Transverse colon (tissue), 4 donors: ENCODE data around the gene ZNF266. TPM values are rescaled to one million over a fixed set of nuclear protein-coding genes. Genes with fewer than 3 reads are reported as not detected.

Experiments
- DNase-seq: peaks from one replicate; pipeline ENCODE4 v3.0.0-alpha.2; 2019
- H3K27ac ChIP-seq, 4 donors: fragments of 200-600 bp; sonication (generic); 2 replicates each; pipeline ENCODE4 v1.5.1; 2016 to 2018; ENCODE audit warnings: inconsistent platforms in 4 of 4
- H3K27me3 ChIP-seq: fragments of 200-600 bp; sonication (generic); 2 replicates; pipeline ENCODE4 v1.5.1; 2017; ENCODE audit warnings: inconsistent platforms
- H3K36me3 ChIP-seq, 4 donors: fragments of 200-600 bp; sonication (generic); 2 replicates each; pipeline ENCODE4 v1.5.1; 2017 to 2019; ENCODE audit warnings: inconsistent platforms in 4 of 4
- H3K4me1 ChIP-seq, 4 donors: fragments of 200-600 bp; sonication (generic); 2 replicates each; pipeline ENCODE4 v1.5.1; 2017 to 2020; ENCODE audit warnings: inconsistent platforms in 4 of 4
- H3K4me3 ChIP-seq, 4 donors: fragments of 200-600 bp; sonication (generic); 1 replicate in 1 of 4; 2 replicates in 3 of 4; pipeline versions ENCODE4 v1.5.1 to v1.6.1; 2017 to 2019; ENCODE audit warnings: inconsistent platforms in 4 of 4
- H3K9me3 ChIP-seq, 2 donors: fragments of 200-600 bp; sonication (generic); 2 replicates each; pipeline ENCODE4 v1.5.1; 2017 to 2019; ENCODE audit warnings: inconsistent platforms in 2 of 2
- CTCF ChIP-seq, 5 experiments: fragments of 200-600 bp in 3 of 5; fragments of 450-650 bp in 2 of 5; sonication (generic) in 3 of 5; IDR thresholded peaks; 1 replicate in 2 of 5; 2 replicates in 3 of 5; pipeline ENCODE4 v1.5.1; 2016 to 2017; ENCODE audit warnings: antibody characterized with exemption in 5 of 5, inconsistent platforms in 3 of 5, mild to moderate bottlenecking in 2 of 5, moderate library complexity in 1 of 5
- EP300 ChIP-seq: sonication (generic); formaldehyde crosslinking; IDR thresholded peaks from one replicate; pipeline ENCODE4 v1.6.1; 2017; ENCODE audit warnings: antibody characterized with exemption, low read depth
- POLR2A ChIP-seq: fragments of 450-650 bp; IDR thresholded peaks from one replicate; pipeline ENCODE4 v1.6.1; 2016; ENCODE audit warnings: antibody characterized with exemption, mild to moderate bottlenecking, moderate library complexity
- POLR2AphosphoS5 ChIP-seq, 3 donors: sonication (generic); formaldehyde crosslinking; IDR thresholded peaks; one replicate each; pipeline ENCODE4 v1.6.1; 2016; ENCODE audit warnings: antibody characterized with exemption in 3 of 3
- WGBS, 2 donors: methylation state at CpG; one replicate each; pipeline ENCODE4 v1.1.5; 2018; ENCODE audit warnings: low coverage in 1 of 2; 5-methylcytosine and 5-hydroxymethylcytosine counted together
- in situ Hi-C, 4 donors: fragments of 200-750 bp; cut with MboI; loops; one replicate each; pipeline versions ENCODE4 v1.15.0 to v1.15.1; 2017; ENCODE audit warnings: low sequenced_read_pairs in 3 of 4, low pct_ligation_motif_present in 1 of 4, low pct_unique_long_range_greater_than_20kb in 1 of 4
- intact Hi-C: fragments of 100-400 bp; cut with DNase I; formaldehyde crosslinking; loops from one replicate; pipeline ENCODE4 v1.15.1; 2023; ENCODE audit warnings: low total_unique reads
- total RNA-seq, 4 donors: library from RNA; depleted of rRNA; stranded (reverse); fragments of >200 nt; gene quantifications; one replicate each; pipeline ENCODE4 v1.1.0, GENCODE V29; 2016

Gene ZNF266
- total RNA-seq, 4 donors from 2014 or later = 15.0 to 67.5 (median 30.5) TPM

- Histone ChIP-seq H3K4me1 (no peaks in the 10 kb centered on the region), H3K9me3 (peaks cover 43 to 54% of the 10 kb centered on the region in 2 donors), H3K27ac (no peak overlapping the region), H3K4me3 (no peak overlapping the region), H3K27me3 (no peaks in the 10 kb centered on the region), H3K36me3 (no peaks in the 10 kb centered on the region)
- DNase-seq = no peak
- in situ Hi-C loops (no loop called here), intact Hi-C loops (no loop called here)
- no peak for TF ChIP-seq POLR2AphosphoS5 (IDR thresholded peaks at IDR 0.05)
- no peak for TF ChIP-seq POLR2A
- no peak for TF ChIP-seq EP300
- TF ChIP-seq CTCF (IDR thresholded peaks at IDR 0.05) = no peak
- WGBS, 2 donors = 80 to 87% methylated on average over 2 to 4 of the region's 4 CpGs
Measured at GRCh38 chr19:9461938-9462337, 26.6 kb upstream of the ZNF266 start.

- intact Hi-C loops (no loop called here), in situ Hi-C loops (no loop called here)
- TF ChIP-seq POLR2AphosphoS5 (IDR thresholded peaks at IDR 0.05) (no peak), POLR2A (no peak), EP300 (no peak), CTCF (IDR thresholded peaks at IDR 0.05) (no peak)
- Histone ChIP-seq H3K36me3 (no peaks in the 10 kb centered on the region), H3K4me3 (no peak overlapping the region), H3K27ac (no peak overlapping the region), H3K27me3 (no peaks in the 10 kb centered on the region), H3K4me1 (no peaks in the 10 kb centered on the region), H3K9me3 (peaks cover 40 to 48% of the 10 kb centered on the region in 2 donors)
- 64 to 88% methylated on average over 7 to 13 of the region's 13 CpGs for WGBS, 2 donors
- DNase-seq = no peak
Measured at GRCh38 chr19:9456018-9456689, 20.8 kb upstream of the ZNF266 start.

- H3K27ac ChIP-seq = no peak overlapping the region
- no peak for DNase-seq
- no peaks in the 10 kb centered on the region for H3K36me3 ChIP-seq
- no peaks in the 10 kb centered on the region for H3K27me3 ChIP-seq
- no peak overlapping the region for H3K4me3 ChIP-seq
- TF ChIP-seq POLR2AphosphoS5 (IDR thresholded peaks at IDR 0.05) = no peak
- TF ChIP-seq EP300 = no peak
- no peak for TF ChIP-seq CTCF (IDR thresholded peaks at IDR 0.05)
- no peak for TF ChIP-seq POLR2A
- WGBS, 2 donors = 85 to 89% methylated on average over 2 to 4 of the region's 4 CpGs
- H3K9me3 ChIP-seq = peaks cover 53 to 62% of the 10 kb centered on the region in 2 donors
- intact Hi-C loops (no loop called here), in situ Hi-C loops (no loop called here)
- H3K4me1 ChIP-seq = no peaks in the 10 kb centered on the region
Measured at GRCh38 chr19:9453953-9454352, 18.6 kb upstream of the ZNF266 start.

- Histone ChIP-seq H3K27ac (no peak overlapping the region), H3K27me3 (no peaks in the 10 kb centered on the region), H3K36me3 (no peaks in the 10 kb centered on the region), H3K4me1 (no peaks in the 10 kb centered on the region), H3K4me3 (no peak overlapping the region), H3K9me3 (peaks cover 24 to 56% of the 10 kb centered on the region in 2 donors)
- intact Hi-C loops (no loop called here), in situ Hi-C loops (no loop called here)
- 67 to 100% methylated on average over 1 of the region's 1 CpG for WGBS, 2 donors
- no peak for DNase-seq
- TF ChIP-seq EP300 = no peak
- TF ChIP-seq POLR2A = no peak
- no peak for TF ChIP-seq CTCF (IDR thresholded peaks at IDR 0.05)
- no peak for TF ChIP-seq POLR2AphosphoS5 (IDR thresholded peaks at IDR 0.05)
Measured at GRCh38 chr19:9445037-9445436, 9.7 kb upstream of the ZNF266 start.
